Stomach (tissue), 9 donors: Measurements from ENCODE around the gene PACS2. TPM values are rescaled to one million over a fixed set of nuclear protein-coding genes. Genes with fewer than 3 reads are reported as not detected.

Experiments
- DNase-seq, 2 donors: peaks; one replicate each; pipeline versions ENCODE4 v3.0.0 to v3.0.0-alpha.2; 2013 to 2019
- H3K27ac ChIP-seq, 5 donors: fragments of 200-600 bp in 4 of 5; sonication (generic) in 4 of 5; one replicate each; pipeline ENCODE4 v1.5.1; 2013 to 2019; ENCODE audit warnings: mild to moderate bottlenecking in 1 of 5, moderate library complexity in 1 of 5
- H3K27me3 ChIP-seq, 3 donors: fragments of 200-600 bp; sonication (generic); one replicate each; pipeline ENCODE4 v1.5.1; 2017 to 2019; ENCODE audit warnings: mixed run types in 1 of 3
- H3K36me3 ChIP-seq, 4 donors: fragments of 200-600 bp; sonication (generic); 1 replicate in 3 of 4; 2 replicates in 1 of 4; pipeline ENCODE4 v1.5.1; 2016 to 2019
- H3K4me1 ChIP-seq, 4 donors: fragments of 200-600 bp; sonication (generic); one replicate each; pipeline ENCODE4 v1.5.1; 2016 to 2019
- H3K4me3 ChIP-seq, 4 donors: fragments of 200-600 bp; sonication (generic) in 3 of 4; one replicate each; pipeline ENCODE4 v1.5.1; 2016 to 2019; ENCODE audit warnings: mild to moderate bottlenecking in 1 of 4
- H3K9me3 ChIP-seq, 4 donors: fragments of 200-600 bp; sonication (generic); one replicate each; pipeline ENCODE4 v1.5.1; 2016 to 2019
- EP300 ChIP-seq: sonication (generic); formaldehyde crosslinking; IDR thresholded peaks from one replicate; pipeline ENCODE4 v1.6.1; 2017; ENCODE audit warnings: antibody characterized with exemption
- POLR2A ChIP-seq, 4 donors: fragments of 450-650 bp; IDR thresholded peaks; one replicate each; pipeline ENCODE4 v1.6.1; 2016; ENCODE audit warnings: antibody characterized with exemption in 4 of 4, control low read depth in 2 of 4, mild to moderate bottlenecking in 1 of 4, moderate library complexity in 1 of 4
- POLR2AphosphoS5 ChIP-seq, 3 donors: sonication (generic); formaldehyde crosslinking; IDR thresholded peaks; one replicate each; pipeline ENCODE4 v1.6.1; 2016; ENCODE audit warnings: antibody characterized with exemption in 3 of 3
- WGBS, 5 donors: extraction: QIAGEN DNeasy Blood & Tissue Kit in 3 of 5; methylation state at CpG; one replicate each; pipeline versions ENCODE4 v1.1.5 to v1.1.7; 2013 to 2018; 5-methylcytosine and 5-hydroxymethylcytosine counted together
- intact Hi-C: fragments of 100-400 bp; cut with DNase I; formaldehyde crosslinking; loops from one replicate; pipeline ENCODE4 v1.15.1; 2023; ENCODE audit warnings: low total_unique reads
- polyA plus RNA-seq, 3 donors: library from polyadenylated mRNA; stranded (reverse); fragments of 200-250 nt; gene quantifications; one replicate each; pipeline ENCODE4 v1.2.3, GENCODE V29; 2013
- total RNA-seq, 5 donors: library from RNA; depleted of rRNA; stranded (reverse); fragments of >200 nt; gene quantifications; one replicate each; pipeline versions ENCODE4 v1.1.0 to v1.2.3, GENCODE V29; 2014 to 2016
- TF ChIP-seq, protein P1 (sequence below), 7 experiments: fragments of 450-650 bp in 4 of 7; fragments of 200-600 bp in 3 of 7; sonication (generic) in 3 of 7; IDR thresholded peaks; one replicate each; pipeline ENCODE4 v1.5.1; 2016 to 2019; ENCODE audit warnings: antibody characterized with exemption in 7 of 7, control low read depth in 2 of 7, mild to moderate bottlenecking in 1 of 7
- donor health status: healthy with polysubstance abuse.
- donor health status: Bipolar disorder and iron deficiency.
- donor health status: healthy.

PACS2 gene
- total and polyA plus RNA-seq, 8 donors = 23.4 to 209 (median 48.8) TPM

DNA sequence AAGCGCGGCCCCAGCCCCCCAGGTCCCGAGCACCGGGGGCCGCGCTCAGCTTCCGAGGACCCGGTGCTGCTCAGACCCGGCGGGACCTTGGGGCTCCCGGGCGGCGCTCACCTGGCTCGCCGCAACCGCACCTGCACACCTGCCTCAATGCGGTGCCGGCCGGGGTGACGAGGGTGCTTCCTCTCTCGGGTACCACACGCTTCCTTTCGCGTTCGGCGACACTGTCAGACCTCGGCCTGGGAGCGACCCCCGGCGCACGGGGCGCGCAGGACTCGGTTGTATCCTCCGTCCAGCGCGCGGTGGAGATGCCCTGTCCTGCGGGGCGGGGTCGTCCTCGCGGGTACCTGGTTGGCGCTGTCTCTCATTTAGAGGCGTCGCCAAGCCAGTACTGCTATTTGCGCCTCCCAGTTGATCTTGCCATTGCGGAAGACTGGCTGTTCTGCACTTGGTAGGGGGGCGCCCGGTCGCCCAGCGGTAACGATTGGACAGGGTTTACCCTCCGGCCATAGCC, 718 bp downstream of the PACS2 start:
- no peak for TF ChIP-seq POLR2AphosphoS5 (IDR thresholded peaks at IDR 0.05)
- TF ChIP-seq POLR2A (IDR thresholded peaks at IDR 0.05) = no peak
- TF ChIP-seq, protein P1, sequence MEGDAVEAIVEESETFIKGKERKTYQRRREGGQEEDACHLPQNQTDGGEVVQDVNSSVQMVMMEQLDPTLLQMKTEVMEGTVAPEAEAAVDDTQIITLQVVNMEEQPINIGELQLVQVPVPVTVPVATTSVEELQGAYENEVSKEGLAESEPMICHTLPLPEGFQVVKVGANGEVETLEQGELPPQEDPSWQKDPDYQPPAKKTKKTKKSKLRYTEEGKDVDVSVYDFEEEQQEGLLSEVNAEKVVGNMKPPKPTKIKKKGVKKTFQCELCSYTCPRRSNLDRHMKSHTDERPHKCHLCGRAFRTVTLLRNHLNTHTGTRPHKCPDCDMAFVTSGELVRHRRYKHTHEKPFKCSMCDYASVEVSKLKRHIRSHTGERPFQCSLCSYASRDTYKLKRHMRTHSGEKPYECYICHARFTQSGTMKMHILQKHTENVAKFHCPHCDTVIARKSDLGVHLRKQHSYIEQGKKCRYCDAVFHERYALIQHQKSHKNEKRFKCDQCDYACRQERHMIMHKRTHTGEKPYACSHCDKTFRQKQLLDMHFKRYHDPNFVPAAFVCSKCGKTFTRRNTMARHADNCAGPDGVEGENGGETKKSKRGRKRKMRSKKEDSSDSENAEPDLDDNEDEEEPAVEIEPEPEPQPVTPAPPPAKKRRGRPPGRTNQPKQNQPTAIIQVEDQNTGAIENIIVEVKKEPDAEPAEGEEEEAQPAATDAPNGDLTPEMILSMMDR (IDR thresholded peaks at IDR 0.05) = no peak
- no peak for TF ChIP-seq EP300
- Histone ChIP-seq H3K27ac (peak overlapping the region; percentile 59 to 90 (median 84)), H3K36me3 (no peaks in the 10 kb centered on the region), H3K4me3 (peak overlapping the region; percentile 79 to 92 (median 83)), H3K9me3 (no peaks in the 10 kb centered on the region), H3K4me1 (peaks cover 39 to 61% (median 46%) of the 10 kb centered on the region in 4 donors), H3K27me3 (no peaks in the 10 kb centered on the region)
- WGBS, 5 donors = 0 to 1% (median 1%) methylated on average over 7 to 54 of the region's 54 CpGs
- intact Hi-C loops = no loop called here
- DNase-seq = peak; percentile 44 to 69

DNA sequence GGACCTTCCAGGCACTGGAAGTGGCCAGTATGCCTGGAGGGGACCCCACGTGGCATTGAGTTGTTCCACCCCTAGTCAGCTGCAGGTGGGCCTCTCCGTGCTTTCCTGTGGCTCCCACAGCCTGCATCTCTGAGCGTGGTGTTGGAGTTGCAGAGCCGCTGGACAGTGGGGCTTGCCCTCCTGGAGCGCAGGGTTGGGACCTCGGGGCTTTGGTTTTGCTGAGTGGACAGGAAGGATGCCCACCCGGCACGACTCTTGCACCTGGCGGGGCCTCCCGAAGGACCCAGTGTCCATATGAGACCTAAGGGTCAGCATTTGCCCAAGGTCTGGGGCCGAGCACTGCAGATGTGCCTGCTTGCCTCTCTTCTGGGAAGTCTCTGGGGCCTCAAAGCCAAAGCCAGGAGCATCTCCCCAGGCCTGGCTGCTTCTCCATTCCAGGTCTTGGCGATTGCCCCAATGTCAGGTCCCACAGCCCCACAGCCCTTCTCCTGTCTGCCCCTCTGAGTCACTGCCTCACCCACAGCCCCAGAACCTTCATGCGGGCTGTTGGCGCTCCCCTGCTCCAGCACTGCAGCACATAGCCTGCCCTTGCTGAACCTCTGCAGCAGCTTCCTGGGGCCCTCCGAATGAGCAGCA, 1.5 kb downstream of the PACS2 start:
- WGBS, 5 donors = 53 to 69% (median 64%) methylated on average over 10 to 15 of the region's 15 CpGs
- Histone ChIP-seq H3K27me3 (no peaks in the 10 kb centered on the region), H3K4me3 (peak overlapping the region; percentile 79 to 92 (median 83)), H3K9me3 (no peaks in the 10 kb centered on the region), H3K4me1 (peaks cover 39 to 61% (median 46%) of the 10 kb centered on the region in 4 donors), H3K27ac (peak overlapping the region in 4 of 5 donors; percentile 59 to 90 (median 77)), H3K36me3 (no peaks in the 10 kb centered on the region)
- intact Hi-C loops = no loop called here
- DNase-seq = no peak
- no peak for TF ChIP-seq POLR2A (IDR thresholded peaks at IDR 0.05)
- TF ChIP-seq, protein P1 (IDR thresholded peaks at IDR 0.05) = no peak
- no peak for TF ChIP-seq POLR2AphosphoS5 (IDR thresholded peaks at IDR 0.05)
- no peak for TF ChIP-seq EP300

DNA sequence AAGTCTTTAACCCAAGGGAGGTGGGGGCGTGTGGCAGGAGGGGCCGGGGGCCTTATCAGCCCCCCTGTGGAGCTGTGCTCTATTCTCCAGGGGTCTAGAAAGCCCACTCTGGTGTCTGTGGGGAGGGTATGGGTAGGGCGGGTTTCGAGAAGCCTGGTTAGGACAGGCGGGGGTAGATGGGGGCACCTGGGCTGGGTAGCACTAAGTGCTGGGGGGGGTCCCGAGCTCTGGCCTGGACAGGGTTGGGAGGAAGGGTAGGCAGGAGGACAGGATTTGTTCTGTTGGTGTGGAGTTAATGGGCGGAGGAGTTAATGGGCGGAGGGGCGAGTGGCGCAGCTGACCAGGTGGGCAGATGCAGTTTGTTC, 2.0 kb downstream of the PACS2 start:
- Histone ChIP-seq H3K36me3 (no peaks in the 10 kb centered on the region), H3K4me3 (peak overlapping the region; percentile 79 to 92 (median 83)), H3K9me3 (no peaks in the 10 kb centered on the region), H3K27me3 (no peaks in the 10 kb centered on the region), H3K27ac (peak overlapping the region in 3 of 5 donors; percentile 40 to 90 (median 85)), H3K4me1 (peaks cover 39 to 59% (median 46%) of the 10 kb centered on the region in 4 donors)
- TF ChIP-seq POLR2AphosphoS5 (IDR thresholded peaks at IDR 0.05) (no peak), POLR2A (IDR thresholded peaks at IDR 0.05) (no peak), EP300 (no peak)
- TF ChIP-seq, protein P1 (IDR thresholded peaks at IDR 0.05) = no peak
- intact Hi-C loops = no loop called here
- WGBS, 5 donors = 83 to 88% (median 85%) methylated on average over 9 to 10 of the region's 10 CpGs
- DNase-seq = no peak

DNA sequence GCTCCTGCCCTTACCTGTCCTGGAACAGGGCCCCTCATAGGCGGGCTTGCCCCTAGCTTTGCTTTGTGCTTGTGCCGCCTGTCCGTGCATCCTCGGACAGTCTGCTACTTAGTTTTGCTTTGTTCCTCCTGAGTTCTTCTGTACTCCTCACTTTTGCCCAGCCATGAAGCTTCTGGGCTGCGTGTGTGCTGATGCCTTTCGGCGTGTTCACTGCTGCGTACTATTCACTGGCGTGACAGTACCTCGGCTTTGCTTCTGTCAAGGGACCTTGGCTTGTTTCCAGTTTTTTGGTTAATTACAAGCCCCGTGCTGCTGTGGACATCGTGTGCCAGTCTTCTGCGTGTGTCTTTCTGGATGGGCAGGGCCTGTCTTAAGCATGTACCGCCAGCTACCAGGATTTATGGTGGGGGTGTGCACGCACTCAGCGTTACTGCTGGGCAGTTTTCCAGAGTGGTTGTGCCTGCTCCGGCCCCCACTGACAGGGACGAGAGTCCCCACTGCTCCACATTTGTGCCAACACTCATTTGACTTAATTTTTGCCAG, 2.5 kb downstream of the PACS2 start:
- WGBS, 5 donors = 57 to 68% (median 67%) methylated on average over 17 to 18 of the region's 18 CpGs
- Histone ChIP-seq H3K9me3 (no peaks in the 10 kb centered on the region), H3K4me3 (peak overlapping the region in 1 of 4 donors; percentile 8), H3K36me3 (peaks cover 0 to under 1% (median 0%) of the 10 kb centered on the region in 4 donors), H3K27me3 (no peaks in the 10 kb centered on the region), H3K27ac (peak overlapping the region in 4 of 5 donors; percentile 29 to 90 (median 51)), H3K4me1 (peaks cover 39 to 55% (median 46%) of the 10 kb centered on the region in 4 donors)
- no peak for DNase-seq
- TF ChIP-seq, protein P1 (IDR thresholded peaks at IDR 0.05) = no peak
- intact Hi-C loops = no loop called here
